GM19324 (cell line): Measurements from ENCODE around the gene LZTFL1.

ENCODE experiments used
- ATAC-seq: cut with Tn5 transposase; IDR thresholded peaks from one replicate; pipeline ENCODE4 v1.9.1; 2021; ENCODE audit warnings: mild to moderate bottlenecking, moderate library complexity; ENCODE audit not compliant: unreplicated experiment, low FRiP score

LZTFL1 gene

GRCh38 chr3:45816544-45816943, 25.4 kb downstream of the LZTFL1 start:
- ATAC-seq = no peak

DNA sequence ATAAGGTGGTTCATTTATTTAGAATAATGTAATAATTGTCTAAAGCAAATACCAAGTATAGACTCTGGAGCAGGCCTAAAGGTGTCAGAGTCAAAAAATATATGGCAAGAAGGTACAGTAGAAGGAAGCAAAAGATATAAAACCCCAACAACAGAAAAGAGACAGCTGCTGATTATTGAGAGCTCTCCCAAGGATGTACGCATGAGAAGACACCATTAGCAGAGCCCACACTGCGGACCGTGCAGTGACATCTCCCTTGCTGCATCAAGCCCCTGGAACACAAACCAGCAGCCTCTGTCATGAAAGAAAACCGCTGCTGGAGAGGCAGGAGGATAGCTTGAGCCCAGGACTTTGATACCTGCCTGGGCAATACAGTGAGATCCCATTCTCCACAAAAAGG, 27.6 kb downstream of the LZTFL1 start:
- ATAC-seq = no peak

GRCh38 chr3:45807681-45808540, 34.0 kb downstream of the LZTFL1 start:
- ATAC-seq = no peak

DNA sequence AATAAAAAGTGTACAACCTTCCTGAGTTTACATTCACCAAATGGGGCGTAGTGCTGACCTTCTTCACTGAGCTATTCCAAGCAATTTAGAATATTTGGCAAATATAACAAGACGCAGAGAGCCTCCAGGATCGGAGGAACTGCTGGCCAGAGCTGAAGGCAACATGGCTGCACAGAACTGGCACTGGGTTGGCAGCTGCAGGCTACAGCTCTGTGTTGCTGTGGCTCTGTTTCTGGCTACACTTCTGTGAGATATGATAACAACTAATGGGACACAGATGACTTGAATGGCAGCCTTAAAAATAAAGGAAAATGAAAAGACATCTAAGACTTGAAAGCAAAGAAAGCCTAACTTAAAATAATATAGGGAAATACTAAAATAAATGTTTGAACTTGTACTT, 34.8 kb downstream of the LZTFL1 start:
- no peak for ATAC-seq

DNA sequence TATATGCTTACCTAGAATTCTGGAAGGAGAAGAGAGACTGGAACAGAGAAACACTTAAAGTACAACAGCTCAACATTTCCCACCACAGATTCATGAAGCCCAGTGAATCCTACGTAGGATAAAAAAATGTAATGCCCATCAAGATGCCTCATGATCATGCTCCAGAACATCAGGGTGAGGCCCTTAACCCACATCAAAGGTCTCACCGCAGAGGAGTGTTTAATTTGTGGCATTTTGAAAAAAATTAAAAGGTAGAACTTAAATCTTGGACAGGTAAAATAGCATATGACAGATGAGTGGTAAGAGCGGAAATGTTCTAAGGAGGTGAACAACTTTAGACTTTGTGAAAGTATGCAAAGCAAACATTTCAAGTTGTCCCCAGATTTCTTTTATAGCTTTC, 35.8 kb downstream of the LZTFL1 start:
- no peak for ATAC-seq

- no peak for ATAC-seq
Measured at GRCh38 chr3:45803252-45803935, 38.5 kb downstream of the LZTFL1 start.

GRCh38 chr3:45802146-45802545, 39.8 kb downstream of the LZTFL1 start:
- ATAC-seq = no peak

- no peak for ATAC-seq
Measured at GRCh38 chr3:45800611-45801010, 41.3 kb downstream of the LZTFL1 start.

- no peak for ATAC-seq
Measured at GRCh38 chr3:45799586-45799985, 42.3 kb downstream of the LZTFL1 start.

- ATAC-seq = no peak
Measured at GRCh38 chr3:45798034-45798433, 43.9 kb downstream of the LZTFL1 start.

- ATAC-seq = no peak
Measured at GRCh38 chr3:45796902-45797637, 44.8 kb downstream of the LZTFL1 start.

DNA sequence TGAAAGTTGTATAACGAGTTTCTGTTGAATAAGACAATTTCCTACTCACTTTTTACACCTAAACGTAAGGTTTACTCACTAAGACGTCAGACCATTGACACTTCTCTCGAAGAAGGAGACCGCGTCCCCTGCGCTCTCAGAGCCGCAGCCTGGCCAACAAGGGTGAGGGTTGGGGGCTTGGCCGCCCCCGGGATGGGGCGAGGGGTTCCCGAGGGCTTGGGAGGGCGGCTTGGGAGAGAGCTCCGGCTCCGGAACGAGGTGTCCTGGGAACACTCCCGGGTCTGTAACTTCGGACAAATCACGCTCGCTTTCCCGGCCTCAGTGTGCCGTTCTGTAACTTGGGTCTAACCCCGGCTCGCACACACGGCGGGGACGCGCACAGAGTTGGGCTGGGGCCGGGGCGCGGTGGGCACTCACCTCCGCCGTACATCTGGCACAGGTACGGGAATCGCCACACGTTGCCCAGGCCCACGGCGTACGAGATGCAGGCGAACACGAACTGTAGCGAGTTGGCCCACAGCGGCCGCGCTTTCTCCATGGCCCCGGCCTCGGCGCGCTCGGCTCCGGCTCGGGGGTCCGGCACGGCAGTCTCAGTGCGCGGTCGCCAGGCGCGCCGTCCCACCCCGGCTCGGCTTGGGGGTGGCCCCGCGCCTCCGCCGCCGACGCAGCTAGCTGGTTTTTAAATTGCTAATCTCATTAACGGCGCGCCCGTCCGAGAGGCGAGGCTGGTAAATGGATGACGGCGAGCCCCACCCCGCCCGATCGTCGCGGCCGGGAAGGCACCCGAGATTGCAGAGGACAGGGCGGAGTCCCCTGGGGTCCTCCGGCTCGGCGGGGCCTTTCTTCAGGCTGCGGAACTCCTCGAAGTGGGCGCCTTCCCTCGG, 45.8 kb downstream of the LZTFL1 start, which contains the start of gene SLC6A20:
Gene SLC6A20, minus strand, starts transcription at position 655 of the 884 bp plus-strand sequence. Its CDS starts 117 bp downstream, at position 538.
- no peak for ATAC-seq

GRCh38 chr3:45795509-45795881, 46.4 kb downstream of the LZTFL1 start:
- no peak for ATAC-seq

DNA sequence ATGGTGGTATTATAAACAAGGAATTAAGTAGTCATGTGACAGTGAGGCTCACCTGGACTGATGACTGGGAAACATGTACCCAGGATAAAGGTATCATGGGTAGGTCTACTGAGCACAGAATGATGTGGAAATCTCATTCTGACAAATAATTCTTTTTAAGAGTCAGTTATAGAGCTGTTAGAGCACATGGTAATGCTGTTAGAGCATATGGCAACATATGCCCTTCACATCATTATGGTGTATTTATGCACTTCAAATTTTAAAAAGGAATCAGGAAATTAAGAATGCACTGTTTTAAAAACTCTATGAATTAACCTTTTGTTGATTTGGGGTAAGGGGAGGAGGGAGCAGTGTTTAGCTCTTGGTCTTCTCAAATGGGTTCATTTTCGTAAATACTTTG, 47.3 kb downstream of the LZTFL1 start:
- ATAC-seq = no peak

- ATAC-seq = no peak
Measured at GRCh38 chr3:45794177-45794560, 47.8 kb downstream of the LZTFL1 start.

- ATAC-seq = no peak
Measured at GRCh38 chr3:45793482-45794176, 48.3 kb downstream of the LZTFL1 start.

- no peak for ATAC-seq
Measured at GRCh38 chr3:45792516-45793172, 49.3 kb downstream of the LZTFL1 start.

- ATAC-seq = no peak
Measured at GRCh38 chr3:45792036-45792435, 49.9 kb downstream of the LZTFL1 start.

DNA sequence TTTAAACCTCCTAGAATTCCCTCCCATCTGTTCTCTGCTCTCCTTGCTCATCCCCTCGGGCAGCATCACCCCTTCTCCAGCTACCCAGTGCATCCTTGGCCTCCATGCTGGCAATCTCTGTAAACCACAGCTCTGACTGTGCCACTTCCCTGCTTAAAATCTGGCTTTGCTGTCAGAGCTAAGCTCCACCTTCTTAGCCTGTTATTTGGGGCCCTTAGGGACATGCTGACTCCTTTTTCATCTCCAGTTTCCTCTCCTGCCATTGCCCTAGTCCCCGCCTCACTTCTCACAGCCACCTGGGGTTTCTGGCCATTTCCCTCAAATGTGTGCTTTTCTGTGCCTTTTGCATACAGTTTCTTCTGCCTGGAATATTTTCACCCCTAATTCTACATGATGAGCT, 51.3 kb downstream of the LZTFL1 start:
- no peak for ATAC-seq
